HG03196 (cell line): Measurements from ENCODE around the gene MN1.

ENCODE experiments used
- ATAC-seq: cut with Tn5 transposase; IDR thresholded peaks from one replicate; pipeline ENCODE4 v1.9.1; 2021; ENCODE audit not compliant: unreplicated experiment

The MN1 gene

DNA sequence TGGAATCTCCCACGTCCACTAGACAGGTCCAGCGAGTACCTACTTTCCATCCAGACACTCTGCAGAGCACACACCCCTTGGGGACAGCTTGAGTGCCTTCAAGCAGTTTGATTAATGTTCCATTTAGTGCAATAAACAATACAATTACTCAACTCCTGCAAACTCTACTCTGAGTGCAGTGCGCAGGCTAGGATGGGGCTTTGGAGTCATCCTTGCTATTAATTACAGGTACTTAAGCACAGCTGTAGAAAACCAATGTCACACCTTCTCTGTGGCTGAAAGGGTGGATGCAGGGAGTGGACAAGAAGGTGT, 82.6 kb downstream of the MN1 start:
- no peak for ATAC-seq

DNA sequence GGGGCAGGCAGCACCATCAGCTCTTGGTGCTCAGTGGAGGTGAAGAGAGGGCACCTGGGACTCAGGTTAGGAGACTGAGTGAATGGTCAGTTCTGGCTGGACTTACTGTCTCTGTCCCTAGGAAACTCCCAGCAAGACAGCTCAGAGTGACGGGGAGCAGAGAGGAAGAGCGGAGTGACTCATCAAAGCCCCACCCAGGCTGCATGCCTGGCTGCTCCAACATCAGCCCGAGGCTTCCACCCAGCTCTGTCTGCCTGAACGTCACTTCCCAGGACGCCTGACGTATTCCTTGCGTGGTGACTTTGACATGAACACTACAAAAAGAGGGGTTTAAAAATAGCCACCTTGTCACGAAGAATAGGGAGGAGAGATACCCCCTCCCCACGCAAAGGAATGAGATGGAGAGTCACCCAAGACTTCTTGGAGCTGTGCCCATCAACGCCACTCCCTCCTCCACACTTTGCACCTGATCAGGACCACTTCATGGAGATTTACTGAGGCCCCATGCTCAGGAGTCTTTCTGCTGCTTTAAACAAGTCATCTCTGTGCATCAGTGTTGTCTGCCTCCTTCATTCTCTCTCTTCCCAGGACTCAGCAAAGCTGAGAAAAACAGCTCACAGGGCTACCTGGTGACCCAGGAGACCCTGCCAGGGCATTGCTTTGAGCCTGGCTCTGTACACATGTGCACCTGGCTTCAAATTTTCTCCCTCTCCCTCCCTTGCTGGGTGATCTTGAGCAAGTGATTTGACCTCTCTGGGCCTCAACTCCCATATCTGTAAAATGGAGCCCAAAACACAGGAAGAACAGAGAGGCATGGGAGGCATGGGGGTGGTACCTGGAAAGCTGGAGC, 83.1 kb downstream of the MN1 start:
- no peak for ATAC-seq

DNA sequence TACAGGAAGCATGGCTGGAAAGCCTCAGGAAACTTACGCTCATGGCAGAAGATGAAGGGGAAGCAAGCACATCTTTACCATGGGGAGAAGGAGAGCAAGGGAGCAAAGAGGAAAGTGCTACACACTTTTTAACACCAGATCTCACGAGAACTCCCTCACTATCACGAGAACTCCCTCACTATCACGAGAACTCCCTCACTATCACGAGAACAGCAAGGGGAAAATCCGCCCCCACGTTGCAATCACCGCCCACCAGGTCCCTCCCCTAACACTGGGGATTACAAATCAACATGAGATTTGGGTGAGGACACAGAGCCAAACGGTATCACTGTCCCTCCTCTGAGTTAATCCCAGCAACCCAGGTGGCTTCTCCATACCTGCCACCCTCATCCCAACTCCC, 84.5 kb downstream of the MN1 start:
- no peak for ATAC-seq

DNA sequence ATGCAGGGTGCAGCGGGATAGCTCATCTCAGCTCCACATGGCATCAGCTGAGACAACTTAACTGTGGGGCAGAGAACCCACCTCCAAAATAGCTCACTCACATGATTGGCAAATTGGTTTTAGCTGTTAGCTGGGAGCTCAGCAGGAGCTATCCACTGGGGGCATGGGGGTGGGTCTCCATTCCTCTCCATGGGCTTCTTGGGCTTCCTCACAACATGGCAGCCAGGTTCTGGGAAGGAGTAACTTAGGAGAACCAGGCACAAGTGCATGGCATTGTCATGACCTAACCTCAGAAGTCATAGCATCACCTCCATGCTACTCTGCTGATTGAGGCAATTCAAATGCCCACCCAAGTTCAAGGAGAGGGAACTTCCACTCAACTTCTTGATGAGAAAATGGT, 85.5 kb downstream of the MN1 start:
- no peak for ATAC-seq

DNA sequence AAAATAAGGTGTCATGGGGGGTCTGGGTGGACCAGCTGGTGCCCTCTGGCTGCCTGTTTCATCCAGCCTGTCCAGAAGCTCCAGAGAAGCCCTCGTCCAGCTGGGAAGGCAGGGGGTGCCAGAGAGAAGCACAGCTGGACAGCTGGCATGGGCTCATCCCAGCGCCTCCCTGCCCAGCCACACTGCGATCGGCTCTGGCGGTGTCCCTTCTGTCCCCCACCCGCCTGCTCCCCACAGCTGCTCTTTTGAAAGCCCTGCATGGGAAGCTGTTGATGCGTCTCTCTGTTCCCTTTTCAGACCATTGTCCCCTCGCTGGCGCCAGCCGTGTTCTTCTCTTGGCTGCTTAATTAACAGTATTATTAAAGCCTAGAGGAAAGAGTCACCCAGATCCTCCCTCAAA, 86.5 kb downstream of the MN1 start:
- ATAC-seq: no peak

DNA sequence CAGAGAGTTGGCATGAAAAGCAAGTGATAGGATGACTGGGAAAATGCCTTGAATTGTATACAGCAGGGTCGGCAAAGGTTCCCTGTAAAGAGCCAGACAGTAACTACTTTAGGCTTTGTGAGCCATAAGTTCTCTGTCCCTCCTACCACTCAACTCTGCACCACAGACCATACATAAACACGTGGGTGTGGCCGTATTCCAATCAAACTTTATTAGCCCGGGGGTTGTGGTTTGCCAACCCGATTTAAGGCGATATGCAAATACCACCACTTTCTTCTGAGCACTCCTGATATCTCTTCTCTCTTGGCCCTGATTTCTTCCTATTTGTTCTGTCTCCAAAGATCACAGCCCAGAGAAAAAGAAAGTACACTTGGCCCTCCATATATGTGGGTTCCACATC, 87.5 kb downstream of the MN1 start:
- no peak for ATAC-seq

DNA sequence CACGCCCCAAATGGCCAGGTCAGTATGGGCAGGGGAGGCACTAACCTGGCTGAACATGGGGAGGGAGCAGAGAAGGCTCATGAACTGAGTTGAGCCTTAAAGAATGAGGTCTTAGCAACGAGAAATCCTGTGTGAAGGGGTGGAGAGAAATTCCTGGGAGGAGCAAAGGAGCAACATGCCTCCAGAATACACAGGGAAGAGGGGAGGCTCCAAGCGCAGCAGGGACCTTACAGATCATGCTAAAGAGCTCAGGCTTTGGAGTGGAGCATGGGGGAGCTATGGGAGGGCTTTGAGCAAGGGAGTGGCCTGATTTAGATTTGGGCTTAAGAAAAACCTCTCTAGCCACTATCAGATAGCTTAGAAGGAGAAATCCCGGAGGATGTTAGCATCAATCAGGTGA, 88.1 kb downstream of the MN1 start:
- ATAC-seq: no peak

DNA sequence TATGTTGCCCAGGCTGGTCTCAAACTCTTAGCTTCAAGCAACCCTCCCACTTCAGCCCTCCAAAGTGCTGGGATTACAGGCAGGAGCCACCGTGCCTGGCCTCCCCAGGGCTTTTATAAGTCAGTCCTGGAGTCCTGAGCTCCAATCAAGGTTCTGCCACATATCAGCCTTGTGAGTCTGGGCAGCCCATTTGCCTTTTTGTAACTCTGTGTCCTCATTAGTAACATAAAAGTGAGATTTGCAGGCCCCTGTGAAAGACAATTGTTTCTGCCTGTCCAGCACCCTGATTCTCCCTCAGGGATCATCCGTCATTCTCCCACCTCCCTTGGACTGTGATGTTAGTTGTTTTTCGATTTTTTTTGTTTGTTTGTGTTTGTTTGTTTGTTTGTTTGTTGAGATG, 89.8 kb downstream of the MN1 start:
- ATAC-seq: no peak

DNA sequence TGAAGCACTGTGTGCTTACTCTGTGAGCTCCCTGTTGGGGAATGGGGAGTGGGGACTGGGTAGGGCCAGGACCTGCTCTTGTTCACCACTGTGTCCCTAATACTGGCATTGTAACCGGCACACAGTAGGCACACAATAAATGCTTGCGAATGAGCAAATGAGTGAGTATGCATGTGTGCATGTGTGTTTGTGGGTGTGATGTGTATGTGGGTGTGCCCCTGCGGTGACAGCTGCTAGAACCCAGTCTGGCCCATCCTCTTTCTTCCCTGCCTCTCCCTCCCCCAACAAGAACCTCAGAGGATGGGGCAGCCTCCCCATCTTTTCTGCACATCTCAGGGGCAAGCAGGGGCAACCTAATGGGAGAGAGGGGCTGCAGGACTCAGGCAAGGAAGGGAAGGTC, 90.5 kb downstream of the MN1 start:
- no peak for ATAC-seq

DNA sequence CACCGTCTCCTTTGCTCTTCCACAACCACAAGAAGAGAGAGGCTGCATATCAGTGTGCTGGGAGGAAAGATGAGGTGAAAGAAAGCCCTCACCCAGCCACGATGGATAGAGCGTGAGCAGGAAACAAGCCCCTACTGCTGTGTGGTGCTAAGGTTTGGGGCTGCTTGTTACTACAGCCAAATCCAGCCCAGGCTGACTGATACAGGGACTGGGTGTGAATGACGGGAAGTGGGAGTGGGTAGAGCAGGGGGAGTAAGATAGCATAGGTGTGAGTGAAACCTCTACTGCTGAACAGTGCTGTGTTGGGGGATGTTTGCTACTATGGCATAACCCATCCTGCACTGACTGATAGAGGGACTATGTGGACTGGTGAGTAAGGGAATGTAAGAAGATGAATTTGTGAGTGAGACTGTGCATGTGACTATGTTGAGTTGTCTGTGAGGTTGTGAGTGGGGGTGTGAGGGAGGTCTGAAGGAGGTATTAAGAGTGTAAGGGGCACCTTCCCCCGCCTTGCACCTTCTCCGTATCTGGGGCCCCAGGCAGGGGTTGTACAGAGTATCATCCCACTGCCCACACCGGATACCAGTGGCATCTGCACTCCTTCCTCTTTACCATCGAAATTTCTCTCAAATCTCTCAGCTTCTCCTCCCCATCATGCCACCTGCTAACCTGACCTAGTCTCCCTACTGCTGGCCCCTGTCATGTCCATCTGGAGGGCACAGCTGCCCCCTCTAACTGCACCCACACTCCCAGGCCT, 91.5 kb downstream of the MN1 start:
- ATAC-seq: no peak

DNA sequence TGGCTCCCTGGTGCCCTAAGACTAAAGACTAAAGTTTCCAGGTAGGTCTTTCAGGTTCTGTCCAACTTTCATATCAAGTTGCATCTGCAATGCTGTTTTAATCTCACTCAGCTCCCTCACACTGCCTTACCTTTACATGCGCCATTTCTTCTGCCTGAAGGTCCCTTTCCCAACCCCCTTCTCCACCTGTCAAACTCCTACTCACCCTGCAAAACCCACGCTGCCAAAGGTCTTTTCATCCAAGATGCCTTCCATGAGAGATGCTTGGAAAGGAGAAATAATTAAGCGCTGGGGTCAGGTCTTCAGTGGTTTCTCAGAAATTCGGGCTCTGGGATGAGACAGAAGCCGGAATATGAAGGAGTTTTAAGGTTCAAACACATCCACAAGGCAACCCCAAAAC, 95.1 kb downstream of the MN1 start:
- no peak for ATAC-seq

DNA sequence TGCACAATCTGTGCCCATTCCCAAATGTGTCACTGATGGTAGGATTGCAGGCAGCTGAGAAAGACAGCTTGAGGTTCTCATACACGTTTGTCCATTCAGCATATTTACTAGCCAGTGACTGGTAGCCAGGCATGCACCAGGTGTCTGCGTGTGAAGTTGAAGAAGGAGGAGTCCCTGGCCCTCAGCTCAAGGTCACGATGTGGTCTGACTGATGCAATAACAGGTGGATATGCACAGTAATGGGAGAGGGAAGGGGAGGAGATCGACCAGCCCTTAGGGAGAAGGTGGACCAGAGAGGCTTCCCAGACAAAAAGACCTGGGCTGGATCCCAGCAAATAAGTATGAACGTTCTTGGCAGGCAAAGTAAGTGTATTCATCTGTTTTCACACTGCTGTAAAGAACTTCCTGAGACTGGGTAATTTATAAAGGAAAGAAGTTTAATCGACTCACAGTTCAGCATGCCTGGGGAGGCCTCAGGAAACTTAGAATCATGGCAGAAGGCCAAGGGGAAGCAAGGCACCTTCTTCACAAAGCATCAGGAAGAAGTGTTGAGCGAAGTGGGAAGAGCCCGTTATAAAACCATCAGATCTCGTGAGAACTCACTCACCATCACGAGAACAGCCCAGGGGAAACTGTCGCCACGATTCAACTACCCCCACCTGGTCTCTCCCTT, 96.0 kb downstream of the MN1 start:
- no peak for ATAC-seq

DNA sequence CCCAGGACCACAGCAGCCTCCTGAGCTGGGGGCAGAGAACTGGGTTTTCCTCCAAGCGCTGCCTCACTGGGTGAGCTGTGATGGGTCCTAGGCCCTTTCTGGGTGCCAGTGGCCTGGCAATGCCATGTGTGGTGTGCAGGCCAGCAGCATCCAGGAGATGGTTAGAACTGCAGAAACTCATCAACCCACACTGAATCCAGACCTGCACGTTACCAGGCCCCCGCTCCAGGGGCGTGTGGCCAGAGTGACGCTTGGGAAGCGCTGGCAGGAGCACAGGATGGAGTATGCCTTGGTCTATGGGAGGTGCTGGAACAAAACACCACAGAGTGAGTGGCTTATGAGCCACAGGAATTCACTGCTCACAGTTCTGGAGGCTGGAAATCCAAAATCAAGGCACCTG, 97.0 kb downstream of the MN1 start:
- no peak for ATAC-seq

DNA sequence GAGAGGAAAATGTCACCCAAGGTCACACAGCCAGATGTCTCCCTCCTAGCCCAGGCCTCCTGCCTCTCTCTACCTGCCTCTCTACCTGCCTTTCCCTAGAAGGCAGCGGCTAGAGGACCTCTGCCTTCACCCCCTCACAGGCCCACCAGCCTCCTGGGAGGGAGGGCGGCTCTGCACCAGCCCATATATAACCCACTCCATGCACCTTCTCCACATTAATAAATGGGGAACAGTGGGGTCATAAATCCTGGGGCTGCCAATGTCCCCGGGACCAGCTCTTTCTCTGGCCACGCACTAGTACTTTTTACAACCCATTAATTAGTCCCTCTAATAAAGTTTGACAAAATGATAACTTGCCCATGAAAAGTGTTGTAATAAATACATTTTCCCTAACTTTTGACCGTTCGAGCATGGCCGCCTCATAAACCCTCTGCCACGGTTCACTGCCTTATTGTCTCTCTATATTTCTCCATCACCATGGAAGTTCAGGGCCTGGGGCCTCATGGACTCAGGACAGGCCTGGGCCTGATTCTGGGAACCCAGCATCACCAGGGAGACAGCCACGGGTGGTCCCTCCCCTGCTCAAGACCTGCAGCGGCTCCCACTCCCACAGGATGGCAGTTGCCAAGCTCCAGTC, 102.1 kb downstream of the MN1 start:
- no peak for ATAC-seq

DNA sequence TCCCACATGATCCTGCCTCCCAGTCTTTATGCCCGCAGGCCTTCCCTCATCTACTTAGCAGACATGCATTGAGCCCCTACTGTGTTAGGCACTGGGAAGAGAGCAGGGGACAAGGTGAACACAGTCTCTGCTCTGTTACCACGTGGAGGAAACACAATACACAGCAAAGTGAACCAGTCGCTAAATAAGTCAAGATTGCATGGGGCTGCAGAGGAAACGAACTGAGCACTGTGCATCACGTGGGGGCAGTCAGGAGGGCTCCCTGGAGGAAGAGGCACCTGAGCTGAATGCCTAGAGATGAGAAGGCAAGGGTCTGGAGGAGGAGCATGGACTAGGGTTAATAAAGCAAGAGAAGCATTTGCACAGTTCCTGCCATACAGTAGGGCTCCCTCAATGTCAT, 102.7 kb downstream of the MN1 start:
- ATAC-seq: no peak
